ENCODE data around the gene YAE1. TPM values are rescaled to one million over a fixed set of nuclear protein-coding genes. Genes with fewer than 3 reads are reported as not detected.

The YAE1 gene
- total RNA-seq, 4 donors from 2014 or later = 13.3 to 18.5 (median 17.0) TPM

GRCh38 chr7:39574673-39575349, 8.6 kb downstream of the YAE1 start:
- Histone ChIP-seq H3K9me3 (no peaks in the 10 kb centered on the region), H3K27me3 (no peaks in the 10 kb centered on the region), H3K36me3 (peaks cover 6 to 62% (median 23%) of the 10 kb centered on the region in 4 donors), H3K27ac (replicated peaks in 1 of 4) (no peak overlapping the region), H3K4me3 (no peak overlapping the region), H3K4me1 (no peaks in the 10 kb centered on the region)
- TF ChIP-seq CTCF (IDR thresholded peaks at IDR 0.05) (no peak), POLR2A (IDR thresholded peaks at IDR 0.05; ENCODE audit: low read depth) (no peak), EP300 (IDR thresholded peaks at IDR 0.05) (no peak), POLR2AphosphoS5 (IDR thresholded peaks at IDR 0.05) (no peak)
- DNase-seq (ENCODE audit: extremely low spot score) = no peak
- intact Hi-C loops (cut with DNase I) = no loop called here
- WGBS = 87% methylated on average over 2 of the region's 2 CpGs

DNA sequence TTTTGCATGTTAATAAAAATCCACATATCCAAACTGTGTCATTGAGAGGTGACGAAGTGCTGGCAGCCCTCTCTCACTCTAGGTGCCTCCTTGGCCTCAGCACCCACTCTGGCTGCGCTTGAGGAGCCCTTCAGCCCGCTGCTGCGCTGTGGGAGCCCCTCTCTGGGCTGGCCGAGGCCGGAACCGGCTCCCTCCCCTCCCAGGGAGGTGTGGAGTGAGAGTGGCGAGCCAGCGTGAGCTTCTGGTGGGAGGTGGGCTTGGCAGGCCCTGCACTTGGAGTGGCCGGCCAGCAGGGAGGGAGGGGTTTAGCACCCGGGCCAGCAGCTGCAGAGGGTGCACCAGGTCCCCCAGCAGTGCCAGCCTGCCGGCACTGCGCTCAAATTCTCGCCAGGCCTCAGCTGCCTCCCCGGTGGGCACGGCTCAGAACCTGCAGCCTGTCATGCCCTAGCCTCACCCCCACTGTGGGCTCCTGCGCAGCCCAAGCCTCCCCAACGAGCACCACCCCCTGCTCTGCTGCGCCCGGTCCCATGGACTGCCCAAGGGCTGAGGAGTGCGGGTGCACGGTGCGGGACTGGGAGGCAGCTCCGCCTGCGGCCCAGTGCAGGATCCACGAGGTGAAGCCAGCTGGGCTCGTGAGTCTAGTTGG, 11.1 kb downstream of the YAE1 start:
- H3K27me3 ChIP-seq = no peaks in the 10 kb centered on the region
- intact Hi-C loops (cut with DNase I) = no loop called here
- peaks cover 4 to 49% (median 15%) of the 10 kb centered on the region in 4 donors for H3K36me3 ChIP-seq
- H3K27ac ChIP-seq (replicated peaks in 1 of 4) = no peak overlapping the region
- no peaks in the 10 kb centered on the region for H3K4me1 ChIP-seq
- no peak overlapping the region for H3K4me3 ChIP-seq
- TF ChIP-seq POLR2A (IDR thresholded peaks at IDR 0.05; ENCODE audit: low read depth) (no peak), CTCF (IDR thresholded peaks at IDR 0.05) (no peak), POLR2AphosphoS5 (IDR thresholded peaks at IDR 0.05) (no peak), EP300 (IDR thresholded peaks at IDR 0.05) (no peak)
- 98% methylated on average over 20 of the region's 27 CpGs for WGBS
- DNase-seq (ENCODE audit: extremely low spot score) = no peak
- no peaks in the 10 kb centered on the region for H3K9me3 ChIP-seq

GRCh38 chr7:39580149-39580874, 14.1 kb downstream of the YAE1 start:
- Histone ChIP-seq H3K4me3 (no peak overlapping the region), H3K27me3 (no peaks in the 10 kb centered on the region), H3K9me3 (no peaks in the 10 kb centered on the region), H3K27ac (replicated peaks in 1 of 4) (no peak overlapping the region), H3K4me1 (no peaks in the 10 kb centered on the region), H3K36me3 (peaks cover 0 to 24% (median 6%) of the 10 kb centered on the region in 4 donors)
- no peak for DNase-seq (ENCODE audit: extremely low spot score)
- WGBS = 23% methylated on average over 8 of the region's 8 CpGs
- intact Hi-C loops (cut with DNase I) = loop anchor here (1.0 kb wide), 1 partner anchor 165 kb away; no protein-coding TSS in a partner anchor
- TF ChIP-seq EP300 (IDR thresholded peaks at IDR 0.05) (no peak), POLR2AphosphoS5 (IDR thresholded peaks at IDR 0.05) (peak in 1 of 2 donors; percentile 61), CTCF (IDR thresholded peaks at IDR 0.05) (peak; percentile 77 to 87 (median 84)), POLR2A (IDR thresholded peaks at IDR 0.05; ENCODE audit: low read depth) (no peak)

GRCh38 chr7:39582536-39582935, 16.3 kb downstream of the YAE1 start:
- no peaks in the 10 kb centered on the region for H3K4me1 ChIP-seq
- WGBS = 87% methylated on average over 2 of the region's 2 CpGs

More at GRCh38 chr7:39582536-39582935, 16.3 kb downstream of the YAE1 start:
- Histone ChIP-seq H3K27me3 (no peaks in the 10 kb centered on the region), H3K4me3 (no peak overlapping the region), H3K27ac (replicated peaks in 1 of 4) (no peak overlapping the region), H3K36me3 (peaks cover 0 to 10% (median 4%) of the 10 kb centered on the region in 4 donors), H3K9me3 (no peaks in the 10 kb centered on the region)
- DNase-seq (ENCODE audit: extremely low spot score) = no peak
- TF ChIP-seq POLR2A (IDR thresholded peaks at IDR 0.05; ENCODE audit: low read depth) = no peak
- no peak for TF ChIP-seq CTCF (IDR thresholded peaks at IDR 0.05)
- no peak for TF ChIP-seq POLR2AphosphoS5 (IDR thresholded peaks at IDR 0.05)
- no peak for TF ChIP-seq EP300 (IDR thresholded peaks at IDR 0.05)
- intact Hi-C loops (cut with DNase I) = no loop called here
